GM15510 (cell line): ENCODE measurements around the gene ARL4D.

ENCODE experiments used
- POLR2A ChIP-seq: IDR thresholded peaks from 3 replicates; pipeline ENCODE4 v1.6.1; 2011; ENCODE audit warnings: borderline replicate concordance; ENCODE audit not compliant: insufficient read length; ENCODE audit errors: extremely low read depth

The ARL4D gene

DNA sequence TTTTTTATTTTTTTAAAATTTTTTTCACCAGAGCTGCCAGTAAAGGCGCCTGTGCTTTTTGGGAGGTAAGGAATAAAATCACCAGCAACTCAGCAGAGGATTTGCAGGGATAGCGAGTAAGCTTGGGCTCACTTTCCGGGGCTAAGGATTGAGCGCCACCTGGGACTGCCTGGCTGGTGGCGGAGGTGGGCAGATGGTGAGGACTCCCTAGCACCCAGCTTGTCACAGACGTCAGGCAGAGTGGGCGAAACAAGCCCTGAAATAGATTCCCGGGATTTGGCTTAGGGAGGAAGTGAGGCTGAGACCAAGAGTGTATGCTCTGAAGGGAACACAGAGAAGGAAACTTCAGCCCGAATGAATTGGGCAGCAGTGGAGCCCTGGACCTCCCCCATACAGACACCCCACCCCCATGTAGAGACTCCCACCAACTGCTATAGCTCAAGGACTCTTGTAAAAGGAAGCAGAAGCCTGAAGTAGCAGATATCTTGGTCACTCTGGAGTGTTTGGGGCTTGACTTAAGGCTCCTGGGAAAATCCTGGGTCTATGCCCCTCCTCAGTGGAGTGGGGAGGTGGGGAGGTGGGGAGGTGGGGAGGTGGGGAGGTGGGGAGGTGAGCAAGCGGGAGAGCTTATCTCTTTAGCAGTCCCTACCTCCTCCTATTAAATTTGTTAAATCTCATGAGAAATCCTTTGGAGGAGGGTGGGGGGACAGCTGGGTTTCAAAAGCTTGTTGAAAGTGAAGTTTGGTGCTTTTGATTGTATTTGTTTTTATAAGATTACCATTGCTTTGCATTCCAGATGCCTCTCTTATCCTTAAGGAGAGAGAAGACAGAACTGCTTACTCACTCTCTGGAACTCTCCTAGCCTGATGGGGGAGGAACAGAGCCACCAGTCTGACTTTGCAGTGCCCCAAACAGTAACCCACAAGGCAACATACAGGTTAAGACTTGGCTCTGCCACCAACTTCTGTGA lies 8.2 kb downstream of the ARL4D start:
- TF ChIP-seq POLR2A = no peak

DNA sequence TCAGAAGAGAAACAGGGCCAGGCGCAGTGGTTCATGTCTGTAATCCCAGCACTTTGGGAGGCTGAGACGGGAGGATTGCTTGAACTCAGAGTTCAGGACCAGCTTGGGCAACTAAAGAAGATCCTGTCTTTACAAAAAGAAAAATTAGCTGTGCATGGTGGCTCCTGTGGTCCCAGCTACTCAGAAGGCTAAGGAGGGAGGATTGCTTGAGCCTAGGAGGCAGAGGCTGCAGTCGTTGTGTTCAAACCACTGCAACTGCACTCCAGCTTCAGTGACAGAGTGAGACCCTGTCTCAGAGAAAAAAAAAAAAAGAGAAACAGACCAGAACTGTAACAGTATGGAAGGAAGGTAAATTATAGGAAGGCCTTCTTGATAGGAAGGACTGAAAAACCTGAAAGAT lies 10.3 kb downstream of the ARL4D start:
- no peak for TF ChIP-seq POLR2A

DNA sequence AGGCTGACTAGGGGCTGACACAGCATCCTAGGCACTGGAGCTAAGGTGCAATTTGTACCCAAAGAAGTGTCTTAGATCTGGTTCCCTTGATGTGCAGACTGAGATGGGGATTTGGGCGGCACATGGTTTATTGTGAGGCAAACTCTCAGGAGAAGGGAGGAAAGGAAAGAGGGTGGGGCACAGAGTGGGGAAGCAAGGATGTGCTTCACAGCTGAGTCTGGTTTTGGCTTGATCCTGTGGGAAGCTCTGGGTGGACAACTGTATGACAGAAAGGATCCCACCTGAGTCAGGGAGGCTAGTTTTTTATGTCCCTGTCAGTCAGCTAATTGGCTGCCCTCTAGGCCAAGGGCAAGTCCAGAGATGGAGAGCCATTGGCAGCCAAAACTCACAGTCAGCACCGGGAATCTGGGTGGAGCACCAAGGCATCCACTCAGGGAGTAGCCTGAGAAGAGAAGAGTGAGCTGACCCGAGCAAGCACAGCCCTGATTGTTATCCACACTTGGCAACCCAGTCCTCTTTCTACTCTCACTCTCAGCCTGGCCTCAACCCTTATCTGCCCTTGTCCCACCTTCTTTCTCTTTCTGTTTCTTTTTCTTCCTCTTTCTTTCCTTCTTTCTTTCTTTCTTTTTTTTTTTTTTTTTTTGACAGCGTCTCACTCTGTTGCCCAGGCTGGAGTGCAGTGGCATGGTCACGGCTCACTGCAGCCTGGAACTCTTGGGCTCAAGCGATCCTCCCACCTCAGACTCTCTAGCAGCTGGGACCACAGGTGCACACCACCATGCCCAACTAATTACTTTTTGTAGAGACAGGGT lies 12.0 kb downstream of the ARL4D start:
- TF ChIP-seq POLR2A = no peak

DNA sequence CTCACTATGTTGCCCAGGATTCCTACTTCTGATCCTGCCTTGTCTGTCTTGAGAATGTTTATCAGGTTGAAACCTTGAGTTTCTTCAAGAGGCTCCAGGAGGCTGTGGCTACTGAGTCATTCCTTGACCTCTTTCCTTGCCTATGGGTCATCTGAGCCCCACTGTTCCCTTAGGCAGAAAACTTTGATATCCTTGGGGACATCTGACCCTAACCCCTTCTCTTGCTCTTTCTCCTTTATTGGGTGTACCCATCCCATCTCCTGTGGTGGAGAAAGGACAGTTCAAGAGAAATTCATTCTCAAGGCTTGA lies 12.5 kb downstream of the ARL4D start:
- no peak for TF ChIP-seq POLR2A

DNA sequence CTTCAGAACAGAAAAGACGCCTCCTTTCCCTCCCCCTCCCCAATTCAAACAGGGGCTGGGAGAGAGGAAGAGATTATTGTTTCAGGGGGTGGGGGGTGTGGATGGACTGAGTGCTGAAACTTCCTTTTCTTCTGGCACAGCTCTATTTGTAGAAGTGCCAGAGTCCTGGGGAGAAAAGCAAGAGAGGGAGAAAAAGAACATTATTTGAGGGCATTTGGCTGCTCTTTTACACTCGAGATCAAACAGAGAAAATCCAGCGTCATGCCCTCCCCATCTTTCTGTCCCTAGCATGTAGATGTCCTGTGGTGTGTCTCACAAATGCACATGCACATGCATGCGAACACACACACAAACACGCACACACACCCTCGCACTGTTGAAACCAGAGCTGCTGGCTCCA lies 13.0 kb downstream of the ARL4D start:
- no peak for TF ChIP-seq POLR2A

DNA sequence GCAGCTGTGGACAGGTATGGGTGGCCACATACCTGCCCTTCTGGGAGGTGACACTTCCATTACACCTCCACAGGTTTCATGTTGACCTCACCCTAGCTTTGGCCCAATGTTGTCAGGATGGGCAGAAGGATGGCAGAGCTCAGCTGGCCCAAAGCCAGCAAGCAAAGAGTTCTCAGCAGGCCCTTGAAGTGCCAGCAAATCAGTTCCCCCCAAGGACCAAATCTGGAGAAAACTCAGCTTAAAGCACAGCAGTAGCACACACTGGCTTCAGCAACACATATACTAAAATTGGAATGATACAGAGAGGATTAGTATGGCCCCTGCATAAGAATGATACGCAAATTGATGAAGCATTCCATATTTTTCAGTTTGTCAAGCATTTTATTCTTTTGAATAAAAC lies 13.4 kb downstream of the ARL4D start:
- TF ChIP-seq POLR2A = no peak

DNA sequence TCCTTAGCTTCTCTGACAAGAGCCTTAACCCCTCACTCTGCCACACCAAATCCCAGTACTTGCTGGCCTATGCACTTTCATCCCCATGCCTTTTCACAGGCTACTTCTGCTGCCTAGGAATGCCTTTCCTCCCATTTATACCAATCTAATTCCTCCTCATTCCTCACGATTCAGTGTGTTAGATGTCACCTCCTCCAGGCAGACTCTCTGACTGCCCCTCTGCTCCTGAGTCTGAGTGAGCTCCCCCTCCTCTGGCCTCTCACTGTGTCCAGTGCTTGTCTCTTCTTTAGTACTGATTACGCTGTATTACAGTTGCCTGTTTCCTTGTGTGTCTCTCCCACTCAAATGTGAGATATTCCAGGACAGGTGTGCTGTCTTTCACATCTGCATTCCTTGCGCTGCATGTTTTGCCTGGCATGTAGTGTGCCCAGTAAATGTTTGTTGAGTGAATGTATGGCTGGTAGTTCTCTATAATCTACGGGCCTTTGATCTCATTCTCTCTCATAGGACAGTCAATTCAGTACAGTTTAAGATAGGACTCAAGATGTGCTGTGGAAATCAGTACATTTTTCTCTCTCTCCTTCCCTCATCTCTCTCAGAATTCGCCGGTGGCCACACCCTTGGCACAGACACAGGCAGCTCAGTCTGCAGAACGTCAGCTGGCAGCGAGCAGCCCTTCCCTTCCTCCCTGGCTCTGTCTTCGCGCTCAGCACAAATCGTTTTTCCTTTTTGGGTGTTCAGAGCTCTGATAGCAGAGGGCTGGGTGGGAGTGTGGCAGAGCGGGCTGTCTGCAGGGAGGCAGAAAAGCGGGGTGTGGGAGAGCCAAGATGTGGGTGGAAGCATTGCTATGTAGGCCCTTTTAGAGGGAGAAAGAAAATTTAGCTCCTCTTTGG lies 18.5 kb downstream of the ARL4D start:
- no peak for TF ChIP-seq POLR2A

DNA sequence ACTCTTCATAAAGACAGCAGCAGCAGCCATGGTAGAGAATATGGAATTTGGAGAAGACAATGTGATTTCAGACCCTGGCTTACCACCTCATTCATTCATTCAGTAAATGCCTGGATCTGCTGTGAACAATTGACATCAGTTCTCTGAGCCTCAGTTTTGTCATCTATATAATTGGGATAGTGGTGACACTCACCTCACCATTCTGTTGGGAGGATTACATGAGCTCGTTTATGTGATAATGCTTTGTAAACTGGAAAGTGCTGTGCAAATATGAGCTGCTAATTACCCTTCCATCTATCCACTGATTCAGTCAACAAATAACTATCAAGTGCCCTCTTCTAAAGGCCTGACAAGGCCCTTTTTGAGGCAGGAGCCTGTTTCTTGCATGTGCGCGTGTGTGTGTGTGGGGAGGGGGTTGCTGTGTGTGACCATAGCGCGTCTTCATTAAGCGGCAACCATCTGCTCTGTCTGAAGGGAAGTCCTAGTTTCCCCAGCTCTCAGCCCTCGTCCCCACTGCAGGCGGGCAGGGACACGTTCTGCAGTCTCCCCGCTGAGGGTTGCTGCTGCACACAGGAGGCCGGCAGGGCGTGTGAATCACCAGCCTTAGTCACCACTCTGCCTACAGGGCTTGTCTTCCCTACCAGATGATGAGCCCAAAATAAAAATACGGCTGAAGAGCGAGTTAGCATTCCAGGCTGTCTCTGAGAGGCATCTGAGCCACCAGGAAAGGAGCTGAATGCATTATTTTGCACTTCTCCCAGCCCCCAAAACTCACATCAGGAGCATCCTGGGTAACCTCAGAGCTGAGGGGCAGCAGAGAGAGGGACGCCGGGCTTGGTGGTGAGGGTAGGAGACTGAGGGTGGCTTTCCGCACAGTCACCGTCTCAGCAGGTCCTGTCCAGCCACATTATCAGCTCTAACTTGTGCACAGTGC lies 19.9 kb downstream of the ARL4D start:
- TF ChIP-seq POLR2A = no peak

DNA sequence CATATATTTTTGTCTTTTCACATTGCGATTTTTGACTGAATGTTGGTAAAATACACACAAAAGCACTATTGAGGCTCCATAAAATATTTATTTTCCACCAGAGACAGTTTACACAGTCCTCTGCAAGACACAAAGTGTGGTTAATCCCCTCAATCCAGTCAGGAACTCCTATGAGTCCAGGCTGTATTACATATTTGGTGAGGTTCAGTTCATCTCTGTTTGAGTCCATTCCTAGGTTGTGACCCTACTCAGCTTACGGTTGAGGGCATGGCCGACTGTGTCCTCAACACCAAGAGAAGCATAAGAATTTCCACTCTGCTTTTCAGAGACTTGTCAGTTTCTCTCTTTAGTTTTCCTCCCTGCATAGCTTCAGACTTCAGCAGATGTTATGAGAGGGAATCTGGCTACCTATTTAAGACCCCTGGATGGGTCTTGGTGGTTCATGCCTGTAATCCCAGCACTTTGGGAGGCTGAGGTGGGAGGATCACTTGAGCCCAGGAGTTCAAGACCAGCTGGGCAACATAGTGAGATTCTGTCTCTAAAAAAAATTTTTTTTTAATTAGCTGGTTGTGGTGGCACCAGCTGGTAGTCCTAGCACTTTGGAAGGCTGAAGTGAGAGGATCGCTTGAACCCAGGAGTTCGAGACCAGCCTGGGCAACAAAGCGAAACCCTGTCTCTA lies 25.1 kb downstream of the ARL4D start:
- no peak for TF ChIP-seq POLR2A

DNA sequence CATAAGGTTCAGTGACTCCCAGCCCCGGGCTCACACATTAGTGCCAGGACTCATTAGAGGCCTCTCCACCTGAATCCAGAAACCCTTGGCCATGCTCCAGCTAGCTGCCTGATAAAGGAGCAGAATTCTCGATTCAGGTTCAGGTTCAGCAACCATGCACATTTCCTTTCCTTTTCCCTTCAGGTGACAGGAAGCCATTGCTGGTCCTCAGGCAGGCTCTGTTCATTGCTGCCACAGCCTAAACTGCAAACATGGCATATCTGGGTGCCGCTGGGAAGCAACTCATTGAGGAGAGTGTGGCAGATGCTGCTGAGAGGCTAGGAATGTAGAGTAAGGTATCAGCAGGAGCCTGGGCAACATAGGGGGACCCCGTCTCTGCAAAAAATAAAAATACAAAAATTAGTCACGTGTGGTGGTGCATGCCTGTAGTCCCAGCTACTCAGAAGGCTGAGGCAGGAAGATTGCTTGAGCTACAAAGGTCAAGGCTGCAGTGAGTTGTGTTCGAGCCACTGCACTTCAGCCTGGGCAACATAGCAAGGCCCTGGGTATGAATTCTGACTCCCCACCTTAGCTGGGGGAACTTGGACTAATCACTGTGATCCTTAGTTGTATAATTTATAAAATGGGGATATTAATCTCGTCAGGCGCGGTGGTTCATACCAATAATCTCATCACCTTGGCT lies 28.7 kb downstream of the ARL4D start:
- no peak for TF ChIP-seq POLR2A

DNA sequence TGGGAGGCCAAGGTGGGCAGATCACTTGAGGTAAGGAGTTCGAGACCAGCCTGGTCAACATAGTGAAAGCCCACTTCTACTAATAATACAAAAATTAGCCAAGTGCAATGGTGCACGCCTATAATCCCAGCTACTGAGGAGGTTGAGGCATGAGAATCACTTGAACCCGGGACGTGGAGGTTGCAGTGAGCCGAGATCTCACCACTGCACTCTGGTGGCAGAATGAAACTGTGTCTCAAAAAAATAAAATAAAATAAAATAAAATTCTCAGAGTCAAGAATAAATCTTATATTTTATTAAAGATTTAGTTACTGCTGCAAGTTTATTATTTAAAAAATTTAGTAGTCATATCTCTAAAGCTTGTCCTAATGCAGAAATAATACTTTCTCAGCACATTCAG lies 29.7 kb downstream of the ARL4D start:
- no peak for TF ChIP-seq POLR2A

DNA sequence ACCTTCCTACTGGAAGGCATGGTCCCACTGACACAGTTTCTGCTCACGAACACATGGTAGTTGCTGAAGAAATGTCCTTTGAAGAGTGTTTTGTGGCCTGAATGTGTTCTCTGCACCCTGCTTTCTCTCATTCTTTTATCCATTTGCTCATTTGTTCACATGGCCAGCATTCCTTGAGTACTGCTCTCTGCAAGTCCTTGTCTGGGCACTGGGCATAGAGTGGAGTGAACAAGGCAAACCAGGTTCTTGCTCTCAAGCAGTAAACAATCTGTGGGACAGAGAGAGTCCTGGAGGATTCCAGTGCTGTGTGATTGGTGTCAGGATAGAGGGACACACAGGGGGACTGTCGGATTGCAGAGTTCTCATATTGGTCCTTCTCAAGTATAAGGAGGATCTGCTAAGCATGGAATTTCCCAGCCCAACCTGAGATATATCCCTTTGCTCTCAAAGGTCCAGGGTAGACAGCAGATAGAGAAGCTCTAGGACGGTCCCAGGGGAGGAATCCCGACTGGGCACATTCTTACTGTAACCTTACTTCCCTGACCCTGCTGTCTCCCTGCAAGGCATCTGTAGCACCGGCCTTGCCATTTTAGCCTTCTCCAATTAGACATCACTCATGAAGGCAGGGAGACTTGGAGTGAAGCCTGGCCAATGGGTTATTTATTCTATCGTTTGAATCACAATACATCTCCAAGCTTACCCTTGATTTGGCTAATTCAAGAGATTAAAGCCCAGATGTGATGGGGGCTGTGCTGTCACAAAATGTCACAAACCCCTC lies 32.3 kb downstream of the ARL4D start:
- TF ChIP-seq POLR2A = no peak
